ENCODE data around the gene OR7D4.
"Not testable (repeated sequence)": the region's sequence is repeated elsewhere in the genome, so short reads cannot be mapped to it uniquely, and the experiment has no call there.

Gene OR7D4

DNA sequence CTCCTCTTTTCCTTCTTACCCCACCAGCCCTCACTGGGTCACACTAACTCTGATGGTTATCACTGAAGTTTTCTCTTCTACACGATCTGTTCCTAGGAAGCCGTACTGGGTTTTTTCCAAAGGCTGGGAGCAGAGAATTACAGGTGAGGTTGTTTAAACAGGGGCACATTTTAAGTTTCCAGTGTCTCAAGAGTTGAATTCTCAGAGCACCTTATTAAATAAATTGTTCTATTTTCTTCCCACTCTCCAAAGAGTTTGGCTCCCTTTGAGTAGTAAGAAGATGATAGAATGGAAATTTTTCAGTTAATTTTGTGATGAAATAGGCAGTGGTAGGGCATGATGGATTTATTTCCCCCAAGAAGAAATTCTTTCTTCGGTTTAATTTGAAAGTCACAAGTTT is at the start of gene OR7D4:
OR7D4 (minus strand) TSS at position 101 of the 400 bp plus-strand sequence. CDS start 4,752 bp downstream, outside the sequence.
- Histone ChIP-seq H3K9me3 (ENCODE audit: control insufficient read depth, low read length) (no peaks in the 10 kb centered on the region), H3K4me1 (ENCODE audit: control insufficient read depth, insufficient read depth, low read length) (no peaks in the 10 kb centered on the region), H3K4me3 (ENCODE audit: low read length) (no peak within 1 kb of the TSS), H3K9ac (ENCODE audit: low read length) (no peak within 1 kb of the TSS), H3K27me3 (ENCODE audit: control insufficient read depth, insufficient read depth, low read length) (no peaks in the 10 kb centered on the region), H3K36me3 (ENCODE audit: control insufficient read depth, insufficient read depth, low read length) (no peaks in the 10 kb centered on the region)

DNA sequence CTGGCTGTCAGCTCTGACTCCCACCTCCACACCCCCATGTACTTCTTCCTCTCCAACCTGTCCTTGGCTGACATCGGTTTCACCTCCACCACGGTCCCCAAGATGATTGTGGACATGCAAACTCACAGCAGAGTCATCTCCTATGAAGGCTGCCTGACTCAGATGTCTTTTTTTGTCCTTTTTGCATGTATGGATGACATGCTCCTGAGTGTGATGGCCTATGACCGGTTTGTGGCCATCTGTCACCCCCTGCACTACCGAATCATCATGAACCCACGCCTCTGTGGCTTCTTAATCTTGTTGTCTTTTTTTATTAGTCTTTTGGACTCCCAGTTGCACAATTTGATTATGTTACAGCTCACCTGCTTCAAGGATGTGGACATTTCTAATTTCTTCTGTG is 31.8 kb upstream of the OR7D4 start:
- Histone ChIP-seq H3K4me1 (ENCODE audit: control insufficient read depth, insufficient read depth, low read length) (no peaks in the 10 kb centered on the region), H3K4me3 (ENCODE audit: low read length) (no peak overlapping the region), H3K9ac (ENCODE audit: low read length) (no peak overlapping the region), H3K9me3 (ENCODE audit: control insufficient read depth, low read length) (no peaks in the 10 kb centered on the region), H3K27me3 (ENCODE audit: control insufficient read depth, insufficient read depth, low read length) (no peaks in the 10 kb centered on the region), H3K36me3 (ENCODE audit: control insufficient read depth, insufficient read depth, low read length) (no peaks in the 10 kb centered on the region)

DNA sequence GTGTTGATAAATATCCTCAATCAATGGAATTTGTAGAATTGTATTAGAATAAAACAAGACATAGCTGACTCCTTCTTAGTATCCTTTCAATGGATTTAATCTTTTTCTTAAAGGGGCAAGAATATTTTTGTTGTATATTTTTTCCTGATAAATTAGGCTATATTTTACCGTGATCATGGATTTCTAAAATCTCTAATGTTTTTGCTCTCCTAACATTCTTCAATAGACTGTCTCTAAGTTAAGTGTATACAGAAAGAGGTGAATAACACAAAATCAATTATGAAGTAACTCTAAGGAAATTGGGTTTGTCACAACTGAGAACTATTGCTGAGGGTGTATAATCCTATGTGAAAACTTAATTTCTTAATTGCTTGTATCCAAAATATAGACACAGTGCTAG is 31.2 kb upstream of the OR7D4 start, which contains the start of gene OR7E24:
OR7E24 (plus strand) TSS at position 301 of the 400 bp plus-strand sequence. CDS start 114 bp downstream, outside the sequence.
- no peaks in the 10 kb centered on the region for H3K36me3 ChIP-seq (ENCODE audit: control insufficient read depth, insufficient read depth, low read length)
- no peaks in the 10 kb centered on the region for H3K27me3 ChIP-seq (ENCODE audit: control insufficient read depth, insufficient read depth, low read length)
- no peak within 1 kb of the TSS for H3K9ac ChIP-seq (ENCODE audit: low read length)
- H3K4me3 ChIP-seq (ENCODE audit: low read length): no peak within 1 kb of the TSS
- no peaks in the 10 kb centered on the region for H3K9me3 ChIP-seq (ENCODE audit: control insufficient read depth, low read length)
- H3K4me1 ChIP-seq (ENCODE audit: control insufficient read depth, insufficient read depth, low read length): no peaks in the 10 kb centered on the region

DNA sequence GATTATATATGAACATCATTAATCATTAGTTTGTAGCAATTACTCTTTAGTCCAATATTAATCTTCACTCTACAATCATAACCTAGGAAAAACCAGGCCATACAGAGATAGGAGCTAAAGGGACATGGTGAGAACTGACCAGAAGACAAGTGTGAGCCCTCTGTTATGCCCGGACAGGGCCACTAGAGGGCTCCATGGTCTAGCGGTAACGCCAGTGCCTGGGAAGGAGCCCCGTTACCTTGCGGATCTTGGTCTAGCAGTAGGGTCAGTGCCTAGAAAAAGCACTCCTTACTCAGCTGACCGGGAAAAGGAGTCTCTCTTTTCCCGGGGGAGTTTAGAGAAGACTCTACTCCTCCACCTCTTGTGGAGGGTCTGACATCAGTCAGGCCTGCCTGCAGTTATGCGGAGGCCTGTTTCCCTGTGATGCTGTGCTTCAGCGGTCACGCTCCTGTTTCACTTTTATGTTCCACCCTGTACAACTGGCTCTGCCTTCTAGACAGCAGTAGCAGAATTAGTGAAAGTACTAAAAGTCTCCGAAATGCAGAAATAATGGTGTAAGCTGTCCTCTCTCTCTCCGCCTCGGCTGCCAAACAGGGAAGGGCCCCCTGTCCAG is 13.8 kb downstream of the OR7D4 start:
- Histone ChIP-seq H3K4me1 (ENCODE audit: control insufficient read depth, insufficient read depth, low read length) (no peaks in the 10 kb centered on the region), H3K9ac (ENCODE audit: low read length) (no peak overlapping the region), H3K36me3 (ENCODE audit: control insufficient read depth, insufficient read depth, low read length) (no peaks in the 10 kb centered on the region), H3K27me3 (ENCODE audit: control insufficient read depth, insufficient read depth, low read length) (peaks cover 2% of the 10 kb centered on the region), H3K9me3 (ENCODE audit: control insufficient read depth, low read length) (no peaks in the 10 kb centered on the region), H3K4me3 (ENCODE audit: low read length) (no peak overlapping the region)

DNA sequence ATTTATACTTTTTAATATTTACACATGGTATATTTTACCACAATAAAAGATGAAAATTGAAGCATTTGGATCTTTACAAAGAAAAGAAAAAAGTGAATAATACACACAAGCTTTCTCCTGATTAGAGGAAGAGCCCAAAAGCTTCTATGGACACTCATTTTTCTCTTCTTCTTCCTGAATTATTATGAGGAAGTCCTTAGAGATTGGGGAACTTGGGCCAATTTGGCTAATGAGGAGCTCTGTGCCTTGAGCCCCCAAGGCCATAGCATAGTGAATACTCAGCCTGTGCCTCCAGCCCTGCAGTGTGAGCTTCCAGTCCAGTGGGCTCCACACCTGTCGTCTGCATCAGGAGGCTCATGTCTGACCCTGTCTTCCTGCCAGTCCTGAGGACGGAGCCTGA is 21.3 kb downstream of the OR7D4 start:
- not testable (repeated sequence) for H3K36me3 ChIP-seq (ENCODE audit: control insufficient read depth, insufficient read depth, low read length); H3K4me1 ChIP-seq (ENCODE audit: control insufficient read depth, insufficient read depth, low read length); H3K9me3 ChIP-seq (ENCODE audit: control insufficient read depth, low read length); H3K4me3 ChIP-seq (ENCODE audit: low read length); H3K27me3 ChIP-seq (ENCODE audit: control insufficient read depth, insufficient read depth, low read length); H3K9ac ChIP-seq (ENCODE audit: low read length)

DNA sequence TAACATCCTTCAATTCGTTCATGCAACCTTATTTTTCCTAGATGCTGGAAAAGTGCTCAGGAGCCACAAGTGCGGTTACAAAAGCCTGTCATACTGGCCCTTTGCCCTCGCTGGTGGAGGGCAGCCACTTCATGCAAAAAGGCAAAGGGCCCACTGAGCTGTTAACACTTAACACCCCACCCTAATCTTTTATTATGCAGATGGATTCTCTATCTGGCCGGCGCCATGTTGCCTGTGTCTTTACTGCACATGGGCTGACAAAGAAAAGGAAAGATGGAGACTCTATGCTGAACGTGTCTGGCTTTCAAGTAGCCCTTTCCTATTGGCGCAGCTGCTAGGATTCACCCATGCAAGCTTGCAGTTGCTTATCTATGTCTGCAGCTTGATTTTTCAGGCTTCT is 29.9 kb downstream of the OR7D4 start:
- H3K9ac ChIP-seq (ENCODE audit: low read length): no peak overlapping the region
- H3K4me3 ChIP-seq (ENCODE audit: low read length): no peak overlapping the region
- no peaks in the 10 kb centered on the region for H3K27me3 ChIP-seq (ENCODE audit: control insufficient read depth, insufficient read depth, low read length)
- no peaks in the 10 kb centered on the region for H3K9me3 ChIP-seq (ENCODE audit: control insufficient read depth, low read length)
- H3K4me1 ChIP-seq (ENCODE audit: control insufficient read depth, insufficient read depth, low read length): no peaks in the 10 kb centered on the region
- no peaks in the 10 kb centered on the region for H3K36me3 ChIP-seq (ENCODE audit: control insufficient read depth, insufficient read depth, low read length)

DNA sequence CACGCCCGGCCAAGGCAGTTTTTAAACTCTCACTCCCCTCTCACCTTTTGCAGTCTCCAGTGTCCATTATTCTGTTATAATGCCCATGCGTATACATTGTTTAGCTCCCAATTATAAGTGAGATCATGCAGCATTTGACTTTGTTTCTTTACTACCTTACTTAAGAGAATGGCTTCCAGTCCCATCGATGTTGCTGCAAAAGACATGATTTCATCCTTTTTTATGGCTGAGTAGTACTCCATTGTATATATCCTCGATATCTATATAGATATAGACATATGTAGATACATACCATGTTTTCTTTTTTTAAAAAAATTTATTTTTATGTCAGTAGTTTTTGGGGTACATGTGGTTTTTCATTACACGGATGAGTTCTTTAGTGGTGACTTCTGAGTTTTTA is 32.2 kb downstream of the OR7D4 start:
- Histone ChIP-seq H3K4me3 (ENCODE audit: low read length) (no peak overlapping the region), H3K36me3 (ENCODE audit: control insufficient read depth, insufficient read depth, low read length) (no peaks in the 10 kb centered on the region), H3K9me3 (ENCODE audit: control insufficient read depth, low read length) (no peaks in the 10 kb centered on the region), H3K27me3 (ENCODE audit: control insufficient read depth, insufficient read depth, low read length) (no peaks in the 10 kb centered on the region), H3K4me1 (ENCODE audit: control insufficient read depth, insufficient read depth, low read length) (no peaks in the 10 kb centered on the region), H3K9ac (ENCODE audit: low read length) (no peak overlapping the region)

DNA sequence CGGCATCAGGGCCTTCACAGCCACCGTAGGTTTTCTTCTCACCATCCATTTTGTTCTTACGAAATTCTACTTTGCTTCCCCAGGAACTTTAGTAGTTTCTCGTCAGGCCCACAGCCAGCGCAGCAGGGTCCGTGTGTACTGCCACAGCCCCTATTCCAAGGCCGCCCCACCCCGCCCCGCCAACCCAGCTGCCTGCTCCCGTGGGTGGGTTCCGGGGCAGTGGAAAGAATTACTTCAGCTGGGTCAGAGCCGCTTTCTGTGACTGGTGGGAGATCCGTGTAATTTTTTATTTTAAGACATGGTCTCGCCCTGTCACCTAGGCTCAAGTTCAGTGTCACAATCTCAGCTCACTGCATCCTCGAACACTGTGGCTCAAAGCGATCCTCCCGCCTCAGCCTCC is 36.4 kb downstream of the OR7D4 start:
- Histone ChIP-seq H3K9ac (ENCODE audit: low read length) (no peak overlapping the region), H3K4me1 (ENCODE audit: control insufficient read depth, insufficient read depth, low read length) (no peaks in the 10 kb centered on the region), H3K27me3 (ENCODE audit: control insufficient read depth, insufficient read depth, low read length) (no peaks in the 10 kb centered on the region), H3K36me3 (ENCODE audit: control insufficient read depth, insufficient read depth, low read length) (no peaks in the 10 kb centered on the region), H3K9me3 (ENCODE audit: control insufficient read depth, low read length) (no peaks in the 10 kb centered on the region), H3K4me3 (ENCODE audit: low read length) (no peak overlapping the region)

DNA sequence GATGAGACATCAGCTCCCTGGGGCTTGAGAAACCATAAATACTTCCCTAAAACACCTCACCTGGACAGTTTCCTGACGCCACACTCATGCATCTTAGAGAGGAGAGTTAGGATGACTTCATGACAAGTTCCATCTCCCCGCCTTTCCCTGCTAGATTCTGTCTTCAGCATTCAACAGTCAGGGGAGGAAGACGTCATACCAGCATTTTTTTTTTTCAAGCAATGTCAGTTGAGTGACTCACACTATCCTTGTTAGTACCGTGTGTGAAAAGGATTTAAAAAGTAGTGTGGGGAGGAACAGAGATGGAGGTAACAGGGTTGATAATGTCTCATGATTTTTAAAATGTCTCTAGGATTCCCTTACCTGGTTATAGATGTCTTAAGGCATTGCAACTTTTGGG is 40.5 kb downstream of the OR7D4 start, which contains the start of gene OR7D2:
OR7D2 (plus strand) TSS at position 79 of the 400 bp plus-strand sequence. CDS start 6,803 bp downstream, outside the sequence.
- Histone ChIP-seq H3K4me1 (ENCODE audit: control insufficient read depth, insufficient read depth, low read length) (no peaks in the 10 kb centered on the region), H3K36me3 (ENCODE audit: control insufficient read depth, insufficient read depth, low read length) (no peaks in the 10 kb centered on the region), H3K27me3 (ENCODE audit: control insufficient read depth, insufficient read depth, low read length) (no peaks in the 10 kb centered on the region), H3K4me3 (ENCODE audit: low read length) (no peak within 1 kb of the TSS), H3K9me3 (ENCODE audit: control insufficient read depth, low read length) (no peaks in the 10 kb centered on the region), H3K9ac (ENCODE audit: low read length) (no peak within 1 kb of the TSS)

DNA sequence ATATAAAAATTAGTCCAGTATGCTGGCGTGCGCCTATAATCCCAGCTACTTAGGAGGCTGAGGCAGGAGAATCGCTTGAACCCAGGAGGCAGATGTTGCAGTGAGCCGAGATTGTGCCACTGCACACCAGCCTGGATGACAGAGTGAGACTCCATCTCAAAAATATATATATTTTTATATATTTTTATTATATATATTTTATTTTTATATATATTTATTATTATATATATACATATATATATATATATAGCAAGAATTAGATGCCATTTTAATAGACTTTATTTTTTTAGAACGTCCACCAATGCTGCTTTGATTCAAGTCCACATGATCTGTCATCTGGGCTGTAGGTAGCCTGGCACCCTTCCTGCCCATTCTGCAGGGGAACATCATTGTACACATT is 44.1 kb downstream of the OR7D4 start:
- H3K4me1 ChIP-seq (ENCODE audit: control insufficient read depth, insufficient read depth, low read length): no peaks in the 10 kb centered on the region
- H3K27me3 ChIP-seq (ENCODE audit: control insufficient read depth, insufficient read depth, low read length): no peaks in the 10 kb centered on the region
- H3K9me3 ChIP-seq (ENCODE audit: control insufficient read depth, low read length): no peaks in the 10 kb centered on the region
- no peak overlapping the region for H3K4me3 ChIP-seq (ENCODE audit: low read length)
- H3K36me3 ChIP-seq (ENCODE audit: control insufficient read depth, insufficient read depth, low read length): no peaks in the 10 kb centered on the region
- H3K9ac ChIP-seq (ENCODE audit: low read length): no peak overlapping the region

DNA sequence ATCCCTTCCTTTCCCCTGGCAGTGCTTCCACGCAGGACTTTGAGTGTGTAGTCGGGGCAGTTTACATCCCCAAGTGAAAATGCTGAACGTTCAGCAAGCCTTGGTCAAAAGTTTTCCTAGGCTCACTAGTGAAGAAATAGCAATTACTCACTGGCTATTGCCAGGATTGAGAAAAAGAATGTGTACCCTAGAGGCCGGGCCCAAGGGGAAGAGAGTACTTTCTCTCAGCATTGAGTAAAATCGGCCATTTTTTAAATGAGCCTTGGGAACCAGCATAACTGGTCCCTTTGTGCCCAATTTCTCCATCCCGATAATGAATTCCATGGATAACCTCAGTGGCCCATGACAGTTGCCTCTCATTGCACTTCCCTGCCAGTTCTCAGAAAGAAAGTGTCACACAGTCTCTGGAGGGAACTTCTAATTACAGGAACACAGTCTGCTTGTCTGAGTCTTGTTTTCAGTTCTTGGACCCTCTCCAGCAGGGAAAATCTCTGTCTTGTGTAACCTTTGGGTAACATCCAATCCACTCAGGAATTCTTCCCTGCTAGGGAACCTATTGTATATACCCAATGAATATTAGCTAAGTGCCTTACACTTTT is 47.9 kb downstream of the OR7D4 start:
- no peak overlapping the region for H3K4me3 ChIP-seq (ENCODE audit: low read length)
- H3K36me3 ChIP-seq (ENCODE audit: control insufficient read depth, insufficient read depth, low read length): no peaks in the 10 kb centered on the region
- H3K9ac ChIP-seq (ENCODE audit: low read length): no peak overlapping the region
- H3K27me3 ChIP-seq (ENCODE audit: control insufficient read depth, insufficient read depth, low read length): no peaks in the 10 kb centered on the region
- H3K4me1 ChIP-seq (ENCODE audit: control insufficient read depth, insufficient read depth, low read length): no peaks in the 10 kb centered on the region
- no peaks in the 10 kb centered on the region for H3K9me3 ChIP-seq (ENCODE audit: control insufficient read depth, low read length)

DNA sequence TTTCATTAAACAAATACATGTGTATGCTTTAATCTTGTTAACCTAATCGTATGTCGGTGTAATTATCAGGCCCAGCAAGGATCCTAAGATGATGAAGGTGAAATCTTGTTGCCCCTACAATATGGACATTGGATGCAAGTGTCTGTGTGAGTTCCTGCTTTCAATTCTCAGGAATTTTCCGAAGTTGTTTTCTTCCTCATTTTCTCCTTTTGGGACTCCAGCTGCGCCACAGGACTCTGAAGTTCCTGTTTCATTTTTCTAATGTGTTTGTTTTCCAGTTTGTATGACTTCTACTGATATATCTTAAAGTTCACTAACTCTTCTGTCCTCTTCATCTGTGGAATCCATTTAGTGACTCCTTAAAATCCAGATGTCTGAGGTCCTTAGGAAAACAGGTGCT is 52.5 kb downstream of the OR7D4 start:
- Histone ChIP-seq H3K9me3 (ENCODE audit: control insufficient read depth, low read length) (no peaks in the 10 kb centered on the region), H3K36me3 (ENCODE audit: control insufficient read depth, insufficient read depth, low read length) (peaks cover 3% of the 10 kb centered on the region), H3K4me3 (ENCODE audit: low read length) (no peak overlapping the region), H3K9ac (ENCODE audit: low read length) (no peak overlapping the region), H3K4me1 (ENCODE audit: control insufficient read depth, insufficient read depth, low read length) (no peaks in the 10 kb centered on the region), H3K27me3 (ENCODE audit: control insufficient read depth, insufficient read depth, low read length) (no peaks in the 10 kb centered on the region)
